CD4-positive, alpha-beta T cell treated with Interferon gamma for 1 hour (primary cell): ENCODE measurements around the gene HOXB5.

ENCODE experiments used
- DNase-seq: peaks from one replicate; pipeline ENCODE4 v3.0.0-alpha.2; 2020

HOXB5 gene

GRCh38 chr17:48628649-48629410, 35.3 kb upstream of the HOXB5 start:
- DNase-seq, result no peak

- DNase-seq, result no peak
Observed at GRCh38 chr17:48627623-48628521, 34.3 kb upstream of the HOXB5 start.

GRCh38 chr17:48627118-48627597, 33.6 kb upstream of the HOXB5 start:
- DNase-seq, result no peak

- DNase-seq, result peak; percentile 34
Observed at GRCh38 chr17:48626245-48627117, 32.9 kb upstream of the HOXB5 start, which contains the start of gene HOXB9. TSS of gene HOXB9 (minus strand) at chr17:48626358. CDS start at chr17:48626269, 89 bp downstream.

- peak; percentile 10 for DNase-seq
Observed at GRCh38 chr17:48625495-48626244, 32.1 kb upstream of the HOXB5 start.

- DNase-seq, result no peak
Observed at GRCh38 chr17:48624544-48625494, 31.2 kb upstream of the HOXB5 start.

GRCh38 chr17:48624118-48624517, 30.5 kb upstream of the HOXB5 start:
- no peak for DNase-seq

GRCh38 chr17:48623583-48623982, 30.0 kb upstream of the HOXB5 start:
- no peak for DNase-seq

GRCh38 chr17:48622857-48623256, 29.3 kb upstream of the HOXB5 start:
- no peak for DNase-seq

GRCh38 chr17:48621410-48622392, 28.1 kb upstream of the HOXB5 start:
- no peak for DNase-seq

GRCh38 chr17:48620461-48621139, 27.0 kb upstream of the HOXB5 start:
- DNase-seq, result no peak

- DNase-seq, result no peak
Observed at GRCh38 chr17:48619826-48620449, 26.4 kb upstream of the HOXB5 start.

- peak; percentile 74 for DNase-seq
Observed at GRCh38 chr17:48618256-48618896, 24.8 kb upstream of the HOXB5 start.

- DNase-seq, result no peak
Observed at GRCh38 chr17:48617471-48618255, 24.1 kb upstream of the HOXB5 start.

GRCh38 chr17:48616717-48617470, 23.3 kb upstream of the HOXB5 start:
- no peak for DNase-seq
